Measurements from ENCODE around the gene SKAP1.

GRCh38 chr17:48128400-48128799 is 301.6 kb downstream of the SKAP1 start:
- TF ChIP-seq NRF1 (IDR thresholded peaks at IDR 0.05; ENCODE audit: low read depth, low read length): no peak
- TF ChIP-seq CTCF (IDR thresholded peaks at IDR 0.05): no peak
- TF ChIP-seq POLR2AphosphoS5 (IDR thresholded peaks at IDR 0.05; ENCODE audit: low read depth, low read length): no peak
- no peak for TF ChIP-seq JUND (IDR thresholded peaks at IDR 0.05)
- no peak for TF ChIP-seq FOXJ3 (CRISPR knock-in tag; IDR thresholded peaks at IDR 0.05)
- TF ChIP-seq TAF1 (IDR thresholded peaks at IDR 0.05; ENCODE audit: borderline replicate concordance, low read depth, low read length): no peak

Data from SK-N-SH (cell line).